HepG2 (cell line): ENCODE measurements around the gene CERS5. TPM values are rescaled to one million over a fixed set of nuclear protein-coding genes. Genes with fewer than 3 reads are reported as not detected.
A peak's percentile ranks its signal among the peaks of the same experiment; 100 is the strongest.

Experiments
- CSRNP1 ChIP-seq: sonication (generic); formaldehyde crosslinking; IDR thresholded peaks from 2 replicates; pipeline ENCODE4 v1.8.1; 2023; ENCODE audit warnings: mild to moderate bottlenecking, missing genetic modification reagents
- DPF2 ChIP-seq: sonication (generic); formaldehyde crosslinking; IDR thresholded peaks from 2 replicates; pipeline ENCODE4 v1.4.0; 2020; ENCODE audit warnings: mild to moderate bottlenecking, low read depth, missing genetic modification reagents, borderline replicate concordance
- EEA1 ChIP-seq: sonication (generic); formaldehyde crosslinking; IDR thresholded peaks from 2 replicates; pipeline ENCODE4 v1.5.1; 2020; ENCODE audit warnings: mild to moderate bottlenecking, missing genetic modification reagents, borderline replicate concordance
- EP300 ChIP-seq, 3 experiments: sonication (generic) in 1 of 3; formaldehyde crosslinking in 1 of 3; IDR thresholded peaks; 2 replicates each; pipeline versions ENCODE4 v1.5.1 to v1.6.1; 2011 to 2020; ENCODE audit warnings: low read depth in 2 of 3, low read length in 2 of 3, borderline replicate concordance in 1 of 3, improper control_type of control experiment in 1 of 3, mild to moderate bottlenecking in 1 of 3, missing genetic modification reagents in 1 of 3, moderate library complexity in 1 of 3
- HHEX ChIP-seq: IDR thresholded peaks from 2 replicates; pipeline ENCODE4 v1.6.1; 2016; ENCODE audit warnings: control low read depth
- MAFG ChIP-seq: sonication (generic); formaldehyde crosslinking; IDR thresholded peaks from 2 replicates; pipeline ENCODE4 v1.5.1; 2020; ENCODE audit warnings: mild to moderate bottlenecking, missing genetic modification reagents
- MIER2 ChIP-seq: IDR thresholded peaks from 2 replicates; pipeline ENCODE4 v1.6.1; 2016; ENCODE audit warnings: missing biosample characterization, missing genetic modification reagents
- NR2F1 ChIP-seq, 2 experiments: fragments of 450-650 bp in 1 of 2; formaldehyde crosslinking in 1 of 2; IDR thresholded peaks; 2 replicates each; pipeline versions ENCODE4 v1.5.0 to v1.6.1; 2016 to 2020; ENCODE audit warnings: mild to moderate bottlenecking in 1 of 2, missing compliant biosample characterization in 1 of 2, missing genetic modification reagents in 1 of 2, moderate library complexity in 1 of 2
- NR2F6 ChIP-seq, 2 experiments: IDR thresholded peaks; 2 replicates each; pipeline ENCODE4 v1.6.1; 2016; ENCODE audit warnings: antibody characterized with exemption in 1 of 2, mild to moderate bottlenecking in 1 of 2
- REPIN1 ChIP-seq: sonication (generic); formaldehyde crosslinking; IDR thresholded peaks from 2 replicates; pipeline ENCODE4 v1.8.0; 2022; ENCODE audit warnings: missing genetic modification reagents, low read depth, mild to moderate bottlenecking, borderline replicate concordance
- SAFB2 ChIP-seq: sonication (generic); formaldehyde crosslinking; IDR thresholded peaks from 2 replicates; pipeline ENCODE4 v1.5.1; 2020; ENCODE audit warnings: missing genetic modification reagents, low read depth, mild to moderate bottlenecking, borderline replicate concordance
- ZBTB39 ChIP-seq: sonication (generic); formaldehyde crosslinking; IDR thresholded peaks from 2 replicates; pipeline ENCODE4 v1.5.0; 2020; ENCODE audit warnings: missing genetic modification reagents
- ZNF275 ChIP-seq: sonication (generic); formaldehyde crosslinking; IDR thresholded peaks from 2 replicates; pipeline ENCODE4 v1.8.0; 2022; ENCODE audit warnings: missing genetic modification reagents, mild to moderate bottlenecking, inconsistent platforms, borderline replicate concordance
- ZNF317 ChIP-seq: sonication (generic); formaldehyde crosslinking; IDR thresholded peaks from 2 replicates; pipeline ENCODE4 v1.5.0; 2020; ENCODE audit warnings: mild to moderate bottlenecking, missing genetic modification reagents
- ZNF567 ChIP-seq: sonication (generic); formaldehyde crosslinking; IDR thresholded peaks from 2 replicates; pipeline ENCODE4 v1.8.1; 2023; ENCODE audit warnings: mild to moderate bottlenecking, missing genetic modification reagents, borderline replicate concordance
- ZNF672 ChIP-seq: sonication (generic); formaldehyde crosslinking; IDR thresholded peaks from 2 replicates; pipeline ENCODE4 v1.8.1; 2022; ENCODE audit warnings: missing genetic modification reagents
- polyA plus RNA-seq, 8 experiments: library from polyadenylated mRNA; depleted of rRNA in 3 of 8; stranded (reverse) in 7 of 8; unstranded in 1 of 8; fragments of >200 nt; fragmentation: Illumina TruSeq in 4 of 8; extraction: Trizol in 4 of 8; gene quantifications; 2 replicates each; pipeline versions ENCODE4 v1.2.1 to v1.2.3, GENCODE V29; 2011 to 2016; ENCODE audit warnings: low read depth in 4 of 8, missing spikeins in 1 of 8, mixed read lengths in 1 of 8; ENCODE audit not compliant: insufficient read depth in 1 of 8
- total RNA-seq, 5 experiments: library from RNA; depleted of rRNA; stranded (reverse); fragments of >200 nt; fragmentation: Illumina TruSeq; extraction: Trizol; gene quantifications; 2 replicates each; pipeline ENCODE4 v1.2.3, GENCODE V29; 2016; ENCODE audit warnings: low read depth in 1 of 5
- TF ChIP-seq, protein P1 (sequence below): sonication (generic); formaldehyde crosslinking; IDR thresholded peaks from 2 replicates; pipeline ENCODE4 v1.4.0; 2020; ENCODE audit warnings: low read depth, mild to moderate bottlenecking, missing genetic modification reagents

Gene CERS5
- total and polyA plus RNA-seq, 2 of the 13 experiments (the other 11 are each of a cell fraction or from before 2014, with no cell fraction given) = 22.3 to 48.8 TPM

GRCh38 chr12:50103767-50104321 is 63.3 kb downstream of the CERS5 start, which contains the start of gene GPD1 (continued):
- no peak for TF ChIP-seq MIER2 (CRISPR knock-in tag)
- TF ChIP-seq EP300 (IDR thresholded peaks at IDR 0.05; ENCODE audit: low read depth in 2 of 2, low read length in 2 of 2) = no peak
- no peak for TF ChIP-seq EP300 (CRISPR knock-in tag; IDR thresholded peaks at IDR 0.05; ENCODE audit: borderline replicate concordance)
- TF ChIP-seq HHEX (CRISPR knock-in tag) = no peak
- no peak for TF ChIP-seq NR2F1 (CRISPR knock-in tag; IDR thresholded peaks at IDR 0.05)
- TF ChIP-seq ZNF567 = no peak
- no peak for TF ChIP-seq CSRNP1
- 0 out of 2 replicates have a peak, but pooled peaks have one; percentile 35 for TF ChIP-seq REPIN1 (CRISPR knock-in tag)
- no peak for TF ChIP-seq MAFG (CRISPR knock-in tag)
- TF ChIP-seq NR2F6 (IDR thresholded peaks at IDR 0.05) = no peak
- no peak for TF ChIP-seq NR2F6 (CRISPR knock-in tag; IDR thresholded peaks at IDR 0.05)
- TF ChIP-seq ZNF275 (CRISPR knock-in tag) = no peak
- no peak for TF ChIP-seq EEA1 (CRISPR knock-in tag)
- TF ChIP-seq ZNF317 = no peak
- TF ChIP-seq, protein P1, sequence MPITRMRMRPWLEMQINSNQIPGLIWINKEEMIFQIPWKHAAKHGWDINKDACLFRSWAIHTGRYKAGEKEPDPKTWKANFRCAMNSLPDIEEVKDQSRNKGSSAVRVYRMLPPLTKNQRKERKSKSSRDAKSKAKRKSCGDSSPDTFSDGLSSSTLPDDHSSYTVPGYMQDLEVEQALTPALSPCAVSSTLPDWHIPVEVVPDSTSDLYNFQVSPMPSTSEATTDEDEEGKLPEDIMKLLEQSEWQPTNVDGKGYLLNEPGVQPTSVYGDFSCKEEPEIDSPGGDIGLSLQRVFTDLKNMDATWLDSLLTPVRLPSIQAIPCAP = no peak
- TF ChIP-seq ZNF672 (CRISPR knock-in tag) = no peak
- TF ChIP-seq DPF2 (CRISPR knock-in tag) = no peak
- no peak for TF ChIP-seq ZBTB39
- TF ChIP-seq SAFB2 = no peak
